Measurements from ENCODE around the gene CYP4B1.
"Not testable (repeated sequence)": the region's sequence is repeated elsewhere in the genome, so short reads cannot be mapped to it uniquely, and the experiment has no call there.

The CYP4B1 gene

GRCh38 chr1:46812996-46813857, 14.4 kb downstream of the CYP4B1 start:
- in situ Hi-C loops (cut with HindIII; ENCODE audit: low sequenced_read_pairs): no loop called here

- in situ Hi-C loops (cut with HindIII; ENCODE audit: low sequenced_read_pairs): no loop called here
Observed at GRCh38 chr1:46813858-46814396, 15.1 kb downstream of the CYP4B1 start.

- in situ Hi-C loops (cut with HindIII; ENCODE audit: low sequenced_read_pairs): no loop called here
Observed at GRCh38 chr1:46815133-46815532, 16.3 kb downstream of the CYP4B1 start.

GRCh38 chr1:46816930-46817329, 18.1 kb downstream of the CYP4B1 start:
- in situ Hi-C loops (cut with HindIII; ENCODE audit: low sequenced_read_pairs): no loop called here

- in situ Hi-C loops (cut with HindIII; ENCODE audit: low sequenced_read_pairs): no loop called here
Observed at GRCh38 chr1:46817814-46818213, 19.0 kb downstream of the CYP4B1 start.

- in situ Hi-C loops (cut with HindIII; ENCODE audit: low sequenced_read_pairs): no loop called here
Observed at GRCh38 chr1:46818591-46818990, 19.7 kb downstream of the CYP4B1 start.

GRCh38 chr1:46819335-46819734, 20.5 kb downstream of the CYP4B1 start:
- in situ Hi-C loops (cut with HindIII; ENCODE audit: low sequenced_read_pairs): no loop called here

- in situ Hi-C loops (cut with HindIII; ENCODE audit: low sequenced_read_pairs): no loop called here
Observed at GRCh38 chr1:46820076-46820475, 21.2 kb downstream of the CYP4B1 start.

GRCh38 chr1:46820560-46821060, 21.8 kb downstream of the CYP4B1 start:
- in situ Hi-C loops (cut with HindIII; ENCODE audit: low sequenced_read_pairs): no loop called here

- in situ Hi-C loops (cut with HindIII; ENCODE audit: low sequenced_read_pairs): no loop called here
Observed at GRCh38 chr1:46822248-46822826, 23.5 kb downstream of the CYP4B1 start.

GRCh38 chr1:46823151-46823550, 24.3 kb downstream of the CYP4B1 start:
- in situ Hi-C loops (cut with HindIII; ENCODE audit: low sequenced_read_pairs): no loop called here

- in situ Hi-C loops (cut with HindIII; ENCODE audit: low sequenced_read_pairs): not testable (repeated sequence)
Observed at GRCh38 chr1:46826892-46827291, 28.0 kb downstream of the CYP4B1 start.

GRCh38 chr1:46830665-46831322, 31.9 kb downstream of the CYP4B1 start:
- in situ Hi-C loops (cut with HindIII; ENCODE audit: low sequenced_read_pairs): no loop called here

GRCh38 chr1:46835469-46835868, 36.6 kb downstream of the CYP4B1 start:
- in situ Hi-C loops (cut with HindIII; ENCODE audit: low sequenced_read_pairs): not testable (repeated sequence)

- in situ Hi-C loops (cut with HindIII; ENCODE audit: low sequenced_read_pairs): not testable (repeated sequence)
Observed at GRCh38 chr1:46846386-46846785, 47.5 kb downstream of the CYP4B1 start.

GRCh38 chr1:46857660-46858065, 58.8 kb downstream of the CYP4B1 start:
- in situ Hi-C loops (cut with HindIII; ENCODE audit: low sequenced_read_pairs): not testable (repeated sequence)

GRCh38 chr1:46862348-46862747, 63.5 kb downstream of the CYP4B1 start:
- in situ Hi-C loops (cut with HindIII; ENCODE audit: low sequenced_read_pairs): no loop called here

All from endothelial cell of hepatic sinusoid (primary cell).